Left ventricle myocardium superior (tissue), 1 donor: ENCODE data around the gene HPN. TPM values are rescaled to one million over a fixed set of nuclear protein-coding genes. Genes with fewer than 3 reads are reported as not detected.
"Not testable (repeated sequence)": the region's sequence is repeated elsewhere in the genome, so short reads cannot be mapped to it uniquely, and the experiment has no call there.

Experiments used
- ATAC-seq: fragments of 200-7000 bp; cut with Tn5 transposase; one replicate; pipeline ENCODE4 v1.9.1; 2020; ENCODE audit warnings: mild to moderate bottlenecking, moderate library complexity
- DNase-seq: peaks from one replicate; pipeline ENCODE4 v3.0.0-alpha.2; 2020
- intact Hi-C: fragments of 100-400 bp; cut with micrococcal nuclease; formaldehyde crosslinking; loops from one replicate; pipeline ENCODE4 v1.11.0; 2022
- total RNA-seq: library from RNA; stranded (reverse); fragmentation: NEBNext Ultra II Directional; extraction: Animal tissue kit (Norgen Biotek cat#: 25700); gene quantifications from one replicate; pipeline ENCODE4 v1.2.1, GENCODE V29; 2021
- donor health status: DM: no; HTN: yes; CAD: no; lungs with severe emphysema.

HPN gene
- total RNA-seq, 1 donor from 2014 or later: 9.8 TPM

DNA sequence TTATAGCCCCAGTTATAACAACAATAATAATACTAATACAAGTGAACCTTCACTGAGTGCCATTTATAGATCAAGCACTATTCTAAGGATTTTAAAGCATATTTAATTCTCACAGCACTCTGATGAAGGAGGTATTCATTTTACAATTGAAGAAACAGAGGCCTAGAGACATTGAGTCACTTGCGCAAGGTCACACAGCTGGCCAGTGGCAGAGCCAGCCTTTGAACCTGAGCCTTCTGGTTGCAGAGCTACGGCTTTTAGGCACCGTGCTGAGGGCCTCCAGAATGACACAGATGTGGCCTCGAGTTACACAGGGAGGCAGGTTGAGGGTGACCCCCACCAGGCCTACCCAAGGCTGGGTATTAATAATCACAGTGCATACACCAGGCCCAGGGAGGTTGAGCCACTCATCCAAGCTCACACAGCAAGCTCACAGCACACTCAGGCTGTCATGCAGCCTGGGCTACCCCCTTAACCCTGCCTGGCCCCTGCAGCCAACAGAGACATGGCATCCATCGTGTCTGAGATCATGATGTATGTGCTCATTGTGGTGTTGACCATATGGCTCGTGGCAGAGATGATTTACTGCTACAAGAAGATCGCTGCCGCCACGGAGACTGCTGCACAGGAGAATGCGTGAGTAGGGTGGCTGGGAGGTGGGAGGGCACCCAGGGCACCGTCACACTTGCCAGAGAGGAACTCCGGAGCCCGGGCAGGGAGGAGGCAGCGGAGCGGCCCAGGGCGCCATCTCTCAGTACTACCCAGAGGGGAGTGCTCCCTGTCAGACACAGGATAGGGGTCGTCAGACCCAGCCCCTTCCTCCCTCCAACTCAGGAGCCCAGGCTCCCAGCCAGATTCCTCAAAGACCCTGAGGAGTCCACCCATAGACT lies 2.7 kb upstream of the HPN start:
- DNase-seq (no peak), ATAC-seq (no peak)
- intact Hi-C loops: no loop called here

DNA sequence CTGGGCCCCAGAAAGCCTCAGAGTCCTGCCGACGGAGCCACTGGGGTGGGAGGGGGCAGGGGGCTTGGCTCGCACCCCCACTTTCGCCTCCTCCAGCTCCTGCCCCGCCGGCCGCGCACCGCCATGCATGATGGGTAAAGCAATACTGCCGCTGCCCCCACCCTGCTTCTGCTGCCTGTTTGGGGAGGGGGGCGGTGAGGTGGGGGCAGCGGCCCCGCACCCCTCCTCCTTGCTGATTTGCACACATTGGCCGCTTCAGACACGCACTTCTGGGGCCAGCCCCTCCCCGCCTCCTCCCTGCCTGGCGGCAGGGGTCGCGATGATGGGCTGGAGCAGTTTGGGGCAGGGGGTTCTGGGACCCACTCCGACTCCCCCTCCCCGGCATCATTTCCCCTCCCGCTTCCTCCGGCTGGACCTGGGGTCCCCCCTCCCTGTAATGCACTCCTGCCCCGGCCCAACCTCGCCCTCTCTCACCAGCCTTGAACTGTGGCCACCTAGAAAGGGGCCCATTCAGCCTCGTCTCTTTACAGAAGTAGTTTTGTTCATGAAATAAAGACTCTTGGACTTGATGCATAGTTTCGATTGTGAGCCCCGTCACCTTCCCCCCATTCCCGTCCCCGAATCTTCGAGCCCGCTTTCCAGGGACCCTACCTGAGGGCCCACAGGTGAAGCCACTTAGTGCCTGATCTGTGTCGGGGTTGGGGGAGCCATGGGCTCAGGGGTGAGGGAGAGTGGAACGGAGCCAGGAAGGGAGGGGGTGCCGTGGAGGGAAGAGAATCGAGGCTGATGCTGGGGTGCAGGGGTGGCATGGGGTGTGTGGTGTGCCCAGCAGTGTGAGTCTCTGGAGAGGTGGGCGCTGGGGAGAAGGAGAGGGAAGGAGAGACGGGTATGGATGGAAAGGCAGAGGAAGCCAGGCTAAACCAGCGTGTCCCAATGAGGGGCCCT lies 1.4 kb upstream of the HPN start:
- no peak for ATAC-seq
- intact Hi-C loops: no loop called here
- DNase-seq: no peak

DNA sequence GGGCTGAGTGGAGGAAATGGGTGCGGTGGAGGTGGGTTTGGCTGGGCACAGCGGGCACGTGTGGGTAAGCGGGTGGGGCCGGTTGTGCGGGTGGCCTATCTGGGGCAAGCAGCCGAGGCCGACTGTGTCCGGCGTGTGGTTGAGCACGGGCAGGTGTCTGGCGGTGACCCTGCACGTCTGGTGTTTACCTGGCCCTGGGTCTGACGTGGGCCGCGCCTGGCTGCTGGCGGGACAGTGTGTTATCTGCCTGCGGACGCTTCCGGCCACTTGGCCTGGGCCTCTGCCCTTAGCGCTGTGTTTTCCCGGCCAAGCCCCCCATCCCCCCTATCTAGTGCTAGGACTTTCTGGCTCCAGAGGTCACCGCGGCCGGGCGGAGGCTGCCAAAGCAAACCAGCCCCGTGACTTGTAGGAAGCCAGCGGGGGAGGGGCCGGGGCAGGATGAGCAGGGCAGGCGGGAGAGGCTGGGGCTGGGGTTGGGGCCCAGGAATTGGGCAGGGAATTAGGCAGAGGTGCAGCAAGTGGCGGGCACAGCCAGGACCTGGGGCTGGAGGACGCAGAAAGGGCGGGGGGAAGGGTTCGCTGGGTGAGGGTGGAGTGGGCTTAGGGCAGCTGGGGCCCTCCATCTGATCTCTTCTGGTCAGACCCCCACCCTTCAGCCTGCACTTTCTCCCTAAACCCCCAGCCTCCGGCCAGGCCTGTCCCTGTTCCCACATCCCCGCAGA lies 534 bp upstream of the HPN start:
- DNase-seq (peak; percentile 97), ATAC-seq (peak; percentile 88)
- intact Hi-C loops: no loop called here

DNA sequence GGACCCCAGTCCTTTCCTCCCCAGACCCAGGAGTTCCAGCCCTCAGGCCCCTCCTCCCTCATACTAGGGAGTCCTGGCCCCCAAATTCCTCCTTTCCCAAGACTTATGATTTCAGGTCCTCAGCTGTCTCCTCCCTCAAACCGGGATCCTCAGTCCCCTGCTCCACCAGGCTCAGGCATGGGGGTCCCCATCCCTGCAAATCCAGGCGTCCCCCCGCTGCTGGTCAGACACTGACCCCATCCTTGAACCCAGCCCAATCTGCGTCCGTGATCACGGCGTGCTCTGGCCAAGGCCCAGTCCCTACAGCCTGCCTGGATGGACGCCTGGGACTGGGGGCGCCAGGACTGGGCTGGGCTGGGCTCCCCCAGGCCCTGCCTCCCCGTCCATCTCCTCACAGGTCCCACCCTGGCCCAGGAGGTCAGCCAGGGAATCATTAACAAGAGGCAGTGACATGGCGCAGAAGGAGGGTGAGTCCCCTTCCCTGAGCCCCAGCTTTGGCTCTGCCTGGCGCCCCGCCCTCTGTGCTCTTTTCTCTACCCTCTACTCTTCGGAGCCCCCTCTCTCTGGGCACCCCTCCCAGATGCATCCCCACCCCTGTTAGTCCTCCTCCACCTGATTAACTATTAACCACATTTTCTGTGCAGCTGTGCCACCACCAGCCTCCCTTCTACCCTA lies 672 bp downstream of the HPN start:
- intact Hi-C loops: no loop called here
- ATAC-seq (no peak), DNase-seq (no peak)

DNA sequence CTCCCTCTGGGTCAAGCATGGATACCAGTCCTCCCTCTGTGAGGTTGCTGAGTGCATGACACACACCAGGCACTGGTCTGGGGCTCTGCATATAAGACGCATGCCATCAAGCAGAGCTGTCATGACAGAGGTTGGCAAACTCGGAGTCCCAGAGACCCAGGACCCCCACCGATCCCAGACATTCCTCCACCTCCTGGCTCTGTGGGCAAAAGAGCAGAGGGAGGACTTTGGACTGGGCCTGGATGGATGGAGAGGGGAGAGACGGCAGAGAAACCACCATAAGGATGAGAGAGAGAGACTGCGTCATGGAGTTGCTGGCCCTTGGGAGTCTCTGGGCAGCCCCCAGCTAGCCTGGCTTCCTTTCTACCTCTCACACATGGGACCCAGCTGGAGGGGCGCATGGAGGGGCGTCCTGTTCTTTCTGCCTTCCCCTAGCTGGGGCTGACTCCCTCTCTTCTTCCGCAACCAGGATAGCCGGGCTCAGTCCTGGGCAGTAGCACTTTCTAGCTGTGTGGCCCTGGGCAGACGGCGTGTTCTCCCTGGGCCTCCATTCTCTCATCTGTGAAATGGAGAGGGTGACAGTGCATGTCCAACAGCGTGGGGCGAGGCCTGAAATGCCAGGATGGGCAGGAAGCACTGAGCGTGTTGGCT lies 1.6 kb downstream of the HPN start:
- intact Hi-C loops: no loop called here
- no peak for ATAC-seq
- no peak for DNase-seq

DNA sequence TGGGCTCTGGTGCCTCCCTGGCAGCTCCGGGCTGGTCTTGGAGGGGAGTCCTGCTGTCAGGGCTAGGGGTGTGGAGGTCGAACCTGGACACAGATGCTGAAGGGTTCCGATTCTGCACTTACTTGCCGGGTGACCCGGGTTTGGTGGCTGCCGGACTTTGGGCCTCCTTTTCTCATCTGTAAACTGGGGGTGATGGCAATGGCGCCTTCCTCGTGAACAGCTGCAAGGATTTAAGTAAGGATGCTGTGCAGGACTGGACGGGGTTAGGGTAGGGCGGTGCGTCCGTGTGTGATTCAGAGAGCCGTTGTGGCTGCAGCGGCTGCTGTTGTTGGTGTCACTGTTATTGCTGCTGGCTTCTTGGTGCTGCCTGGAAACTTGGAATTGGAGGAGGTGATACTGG lies 2.4 kb downstream of the HPN start:
- ATAC-seq (no peak), DNase-seq (no peak)
- intact Hi-C loops: no loop called here

DNA sequence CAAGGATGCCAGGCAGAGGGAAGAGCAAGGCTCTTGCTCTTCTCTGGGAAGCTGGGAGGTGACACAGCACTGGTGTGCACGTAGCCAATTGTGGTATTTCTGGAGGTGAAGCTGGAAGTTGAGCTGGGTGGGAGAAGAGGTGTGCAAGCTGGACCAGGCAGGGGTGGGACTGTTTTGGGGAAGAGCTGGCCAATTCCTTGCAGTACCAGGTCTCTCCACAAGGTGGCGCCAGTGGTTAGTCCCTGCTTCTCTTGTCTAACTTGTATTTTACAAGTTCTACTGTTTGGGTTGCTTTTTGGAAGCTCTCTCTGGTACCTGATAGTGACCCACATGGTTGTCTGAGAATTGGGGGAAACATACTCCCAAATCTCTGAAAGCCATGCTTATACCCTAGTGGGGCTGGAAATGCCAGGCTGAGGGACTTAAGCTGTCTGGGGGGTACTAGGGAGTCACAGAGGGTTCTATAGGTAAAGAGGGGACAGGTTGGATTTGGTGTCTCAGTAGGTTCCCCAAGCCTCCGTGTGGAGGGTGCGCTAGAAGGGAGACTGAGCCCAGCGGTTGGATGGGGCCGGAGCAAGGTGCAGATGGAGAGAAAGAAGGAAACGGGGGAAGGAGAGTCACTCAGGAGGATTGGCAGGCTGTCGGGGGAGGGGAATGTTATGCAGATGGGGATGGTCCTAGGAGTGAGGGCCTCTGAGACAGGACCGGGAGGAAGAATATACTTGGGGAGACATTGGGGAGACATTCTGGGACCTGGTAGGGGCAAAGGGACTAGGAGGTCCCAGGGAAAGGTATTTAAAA lies 3.0 kb downstream of the HPN start:
- DNase-seq: peak; percentile 72
- intact Hi-C loops: no loop called here
- no peak for ATAC-seq

DNA sequence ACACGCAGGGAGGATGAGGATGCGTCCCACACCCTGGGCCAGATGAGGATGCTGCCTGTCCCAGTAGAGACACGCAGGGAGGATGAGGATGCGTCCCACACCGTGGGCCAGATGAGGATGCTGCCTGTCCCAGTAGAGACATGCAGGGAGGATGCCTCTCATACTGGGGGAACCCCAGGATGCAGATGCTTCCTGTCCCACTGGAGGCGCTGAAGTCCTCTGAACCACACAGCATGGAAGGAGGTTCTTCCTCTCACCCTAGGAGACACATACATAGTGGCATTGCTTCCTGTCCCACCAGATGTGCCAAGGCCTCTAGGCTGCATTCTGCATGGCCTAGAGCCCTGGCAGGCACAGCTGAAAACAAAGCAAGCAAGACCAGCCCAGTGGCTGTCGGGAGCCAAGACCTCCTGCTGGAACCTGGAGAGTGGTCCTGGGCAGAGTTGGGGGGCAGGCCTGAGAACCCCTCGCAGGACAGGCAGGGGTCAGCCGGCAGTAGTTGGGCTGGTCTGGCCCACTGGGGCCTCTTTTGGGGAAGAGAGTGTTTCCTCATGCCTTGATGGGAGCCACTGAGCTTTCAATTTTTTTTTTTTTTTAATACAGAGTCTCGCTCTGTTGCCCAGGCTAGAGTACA lies 4.3 kb downstream of the HPN start:
- intact Hi-C loops: no loop called here
- no peak for ATAC-seq
- no peak for DNase-seq

DNA sequence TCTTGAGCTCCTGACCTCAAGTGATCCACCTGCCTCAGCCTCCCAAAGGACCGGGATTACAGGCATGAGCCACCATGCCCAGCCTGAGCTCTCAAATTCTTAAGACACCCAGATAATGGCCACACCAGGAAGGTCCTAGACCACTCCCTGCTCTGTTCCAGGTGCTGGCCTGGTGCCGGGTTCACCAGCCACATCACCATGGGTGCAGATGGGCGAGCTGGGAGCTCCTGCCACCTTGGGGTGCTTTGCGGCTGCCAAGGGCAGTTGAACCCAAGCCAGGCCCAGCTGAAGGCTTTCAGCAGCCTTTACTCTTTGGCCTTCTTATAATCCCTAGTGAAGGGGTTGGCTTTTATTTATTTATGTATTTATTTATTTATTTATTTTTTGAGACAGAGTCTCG lies 4.9 kb downstream of the HPN start:
- ATAC-seq (no peak), DNase-seq (no peak)
- intact Hi-C loops: no loop called here

DNA sequence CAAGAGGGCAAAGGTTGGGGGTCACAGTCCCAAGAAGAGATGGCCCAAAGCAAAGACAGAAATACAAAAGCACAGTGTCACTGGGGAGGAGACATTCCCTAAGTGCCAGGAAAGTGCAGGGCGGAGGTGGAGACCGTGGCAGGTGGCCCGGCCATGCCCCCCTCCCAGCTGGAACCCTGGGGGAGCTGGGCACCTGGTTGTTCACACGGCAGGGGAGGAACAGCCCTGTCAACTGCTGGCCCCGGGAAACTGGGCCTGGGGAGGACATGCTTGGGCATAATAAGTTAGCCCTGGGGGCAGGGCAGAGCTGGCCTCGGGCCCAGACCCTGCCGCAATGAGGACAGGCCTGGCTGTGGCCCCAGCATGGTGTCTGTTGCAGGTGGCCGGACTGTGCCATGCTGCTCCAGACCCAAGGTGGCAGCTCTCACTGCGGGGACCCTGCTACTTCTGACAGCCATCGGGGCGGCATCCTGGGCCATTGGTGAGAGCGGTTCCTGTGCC lies 7.4 kb downstream of the HPN start:
- DNase-seq (peak; percentile 87), ATAC-seq (peak; percentile 93)
- intact Hi-C loops: no loop called here

DNA sequence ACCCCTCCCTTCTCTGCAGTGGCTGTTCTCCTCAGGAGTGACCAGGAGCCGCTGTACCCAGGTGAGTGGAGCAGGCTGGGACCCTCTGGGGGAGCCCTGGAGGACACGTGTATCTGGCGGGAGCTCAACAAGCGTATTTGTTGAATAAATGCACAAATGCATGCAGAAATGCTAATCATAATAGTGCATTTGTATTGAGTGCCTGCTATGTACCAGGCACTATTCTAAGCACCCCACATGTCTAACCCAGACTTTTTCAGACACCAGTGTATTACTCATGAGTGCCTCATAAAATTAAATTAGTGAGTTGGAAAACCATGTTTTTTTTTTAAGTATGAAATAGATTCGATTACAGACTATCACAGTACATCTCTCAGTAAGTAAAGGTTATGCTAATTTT lies 7.9 kb downstream of the HPN start:
- DNase-seq (no peak), ATAC-seq (no peak)
- intact Hi-C loops: no loop called here

DNA sequence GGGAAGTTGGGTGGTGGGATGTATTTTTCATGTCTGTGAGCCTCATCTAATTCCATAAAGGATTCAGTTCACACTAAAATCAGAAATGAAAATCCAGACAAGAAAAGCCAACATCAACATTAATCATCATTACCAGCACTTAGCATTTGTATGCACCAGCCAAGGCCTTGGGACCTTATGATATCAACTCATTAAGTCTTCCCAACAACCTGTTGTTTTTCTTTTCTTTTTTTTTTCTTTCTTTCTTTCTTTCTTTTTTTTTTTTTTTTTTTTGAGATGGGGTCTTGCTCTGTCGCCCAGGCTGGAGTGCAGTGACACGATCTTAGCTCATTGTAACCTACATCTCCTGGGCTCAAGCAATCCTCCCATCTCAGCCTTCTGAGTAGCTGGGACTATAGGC lies 9.1 kb downstream of the HPN start:
- DNase-seq, ATAC-seq, intact Hi-C loops: not testable (repeated sequence)

DNA sequence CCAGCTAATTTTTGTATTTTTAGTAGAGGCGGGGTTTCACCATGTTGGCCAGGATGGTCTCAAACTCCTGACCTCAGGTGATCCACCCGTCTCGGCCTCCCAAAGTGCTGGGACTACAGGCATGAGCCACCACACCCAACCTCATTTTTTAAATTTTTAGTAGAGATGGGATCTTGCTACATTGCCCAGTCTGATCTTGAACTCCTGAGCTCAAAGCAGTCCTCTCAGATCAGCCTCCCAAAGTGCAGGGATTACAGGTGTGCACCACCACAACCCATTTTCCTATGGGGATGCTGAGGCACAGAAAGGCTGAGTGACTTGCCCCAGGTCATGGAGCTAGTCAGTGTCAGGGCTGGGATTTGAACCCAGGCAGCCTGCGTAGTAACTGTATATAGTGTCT lies 9.7 kb downstream of the HPN start:
- ATAC-seq, DNase-seq, intact Hi-C loops: not testable (repeated sequence)

DNA sequence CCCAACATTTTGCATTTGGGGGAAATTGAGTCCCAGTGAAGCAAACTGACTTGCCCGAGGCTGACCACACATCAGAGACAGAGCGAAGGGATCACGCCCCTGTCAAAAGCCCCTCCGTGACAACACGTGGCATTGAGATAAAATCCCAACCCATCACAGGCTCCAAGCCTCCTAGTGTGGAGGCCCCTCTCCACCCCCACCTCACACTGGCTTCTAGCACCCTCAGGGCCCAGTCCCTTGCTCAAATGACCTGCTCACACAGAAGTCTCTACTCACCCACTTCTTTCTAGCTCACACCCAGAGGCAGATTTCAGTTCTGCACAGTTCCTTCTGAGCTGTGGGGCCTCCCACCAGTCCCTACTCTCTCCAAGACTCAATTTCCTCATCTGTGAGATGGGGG lies 10.3 kb downstream of the HPN start:
- intact Hi-C loops: no loop called here
- no peak for ATAC-seq

DNA sequence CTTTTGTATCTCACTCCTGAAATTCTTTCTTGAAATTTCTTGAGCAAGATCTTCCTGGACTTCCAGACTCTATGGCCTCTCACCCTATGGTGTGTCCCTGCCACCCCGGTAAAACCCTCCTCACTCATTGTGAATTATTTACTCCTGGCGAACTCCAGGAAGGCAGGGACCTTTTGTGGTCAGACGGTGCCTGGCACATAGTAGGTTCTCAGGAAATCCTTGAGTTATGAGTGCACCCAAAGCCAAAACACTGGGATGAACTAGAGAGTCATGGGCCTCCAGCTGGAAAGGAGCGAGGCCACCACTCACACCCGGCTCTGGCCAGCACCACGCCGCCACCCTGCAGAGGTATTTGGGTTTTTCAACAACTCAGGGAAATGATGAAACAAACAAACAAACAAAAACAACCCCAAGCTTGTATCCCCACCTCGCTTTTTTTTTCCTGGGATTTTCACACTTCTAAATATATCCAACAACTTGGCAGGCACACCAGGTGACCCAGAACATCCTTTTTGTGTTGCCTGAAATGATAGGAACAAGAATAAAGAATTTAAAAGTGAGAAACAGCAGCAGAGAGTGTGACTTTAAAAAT lies 11.2 kb downstream of the HPN start:
- no peak for ATAC-seq
- intact Hi-C loops: no loop called here

More for the DNA sequence above, 10.3 kb downstream of the HPN start:
- DNase-seq: no peak

DNA sequence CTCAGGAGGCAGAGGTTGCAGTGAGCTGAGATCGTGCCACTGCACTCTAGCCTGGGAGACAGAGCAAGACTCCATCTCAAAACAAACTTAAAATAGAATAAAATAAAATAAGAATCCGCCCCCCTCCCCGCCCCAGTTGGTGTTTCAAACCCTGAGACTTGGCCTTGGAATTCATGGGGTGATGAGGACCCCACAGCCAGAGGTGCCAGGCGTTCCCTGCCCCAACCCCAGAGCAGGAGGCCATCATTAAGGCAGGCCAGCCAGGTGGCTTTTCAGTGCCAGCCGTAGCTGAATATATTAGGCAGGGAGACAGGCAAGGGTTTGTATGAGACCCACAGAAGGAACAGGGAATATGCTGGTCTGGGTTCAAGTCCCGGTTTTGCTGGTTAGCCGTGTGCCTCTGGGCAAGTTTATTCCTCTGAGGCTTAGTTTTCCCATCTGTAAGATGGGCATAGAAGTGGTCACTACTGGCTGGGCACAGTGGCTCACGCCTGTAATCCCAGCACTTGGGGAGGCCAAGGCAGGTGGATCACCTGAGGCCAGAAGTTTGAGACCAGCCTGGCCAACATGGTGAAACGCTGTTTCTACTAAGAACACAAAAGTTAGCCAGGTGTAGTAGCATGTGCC lies 12.3 kb downstream of the HPN start:
- intact Hi-C loops: no loop called here
- ATAC-seq (no peak), DNase-seq (no peak)

More for the DNA sequence above, 11.2 kb downstream of the HPN start:
- DNase-seq: no peak
